Epithelial cell of esophagus (primary cell): ENCODE results near the gene RAI1.
"Not testable (repeated sequence)": the region's sequence is repeated elsewhere in the genome, so short reads cannot be mapped to it uniquely, and the experiment has no call there.

ENCODE experiments used
- DNase-seq: peaks from one replicate; pipeline ENCODE4 v3.0.0; 2010; ENCODE audit warnings: low read depth
- H3K4me3 ChIP-seq: 2 replicates; pipeline ENCODE4 v1.5.1; 2011; ENCODE audit warnings: mild to moderate bottlenecking, low read length, control low read depth
- CTCF ChIP-seq: IDR thresholded peaks from 2 replicates; pipeline ENCODE4 v1.5.1; 2011; ENCODE audit warnings: low read depth, mild to moderate bottlenecking, low read length, control low read depth, inconsistent platforms; ENCODE audit not compliant: insufficient read depth; ENCODE audit errors: missing control alignments

Gene RAI1

GRCh38 chr17:17671369-17672129, 9.7 kb upstream of the RAI1 start:
- no peak for DNase-seq
- no peak for TF ChIP-seq CTCF
- H3K4me3 ChIP-seq: no peak overlapping the region

- no peak for DNase-seq
These were observed 8.5 kb upstream of the RAI1 start for GRCh38 chr17:17672453-17673368.

GRCh38 chr17:17675416-17675815, 5.8 kb upstream of the RAI1 start:
- no peak for TF ChIP-seq CTCF
- no peak for DNase-seq
- no peak overlapping the region for H3K4me3 ChIP-seq

More at GRCh38 chr17:17672453-17673368, 8.5 kb upstream of the RAI1 start:
- TF ChIP-seq CTCF: no peak
- H3K4me3 ChIP-seq: no peak overlapping the region

GRCh38 chr17:17675925-17676534, 5.2 kb upstream of the RAI1 start:
- no peak overlapping the region for H3K4me3 ChIP-seq
- TF ChIP-seq CTCF: no peak
- peak; percentile 96 for DNase-seq

GRCh38 chr17:17676752-17677151, 4.5 kb upstream of the RAI1 start:
- TF ChIP-seq CTCF: no peak
- no peak for DNase-seq
- no peak overlapping the region for H3K4me3 ChIP-seq

- no peak for DNase-seq
- H3K4me3 ChIP-seq: no peak overlapping the region
- no peak for TF ChIP-seq CTCF
These were observed 3.8 kb upstream of the RAI1 start for GRCh38 chr17:17677299-17678040.

- H3K4me3 ChIP-seq, DNase-seq: not testable (repeated sequence)
These were observed 3.1 kb upstream of the RAI1 start for GRCh38 chr17:17678063-17678699.
